ENCODE data around the gene ITPK1.

- no peak for TF ChIP-seq NR3C1 (IDR thresholded peaks at IDR 0.05)
- TF ChIP-seq POLR2A (IDR thresholded peaks at IDR 0.05; ENCODE audit: low read length), result no peak
- no peak for TF ChIP-seq POLR2AphosphoS2 (conservative IDR thresholded peaks at IDR 0.05; ENCODE audit: low read length)
- TF ChIP-seq CTCF (IDR thresholded peaks at IDR 0.05), result no peak
- TF ChIP-seq KDM5A (IDR thresholded peaks at IDR 0.05), result no peak
- 0 out of 2 replicates have a peak, but pooled peaks have one; percentile 21 for TF ChIP-seq MAX (IDR thresholded peaks at IDR 0.05)
- TF ChIP-seq E2F6 (IDR thresholded peaks at IDR 0.05; ENCODE audit: borderline replicate concordance, low read depth), result no peak
Measured at GRCh38 chr14:93056840-93057585, 58.7 kb downstream of the ITPK1 start.
